Trophoblast cell (in vitro differentiated cells and primary cell): ENCODE measurements around the gene SLC66A3.
A peak's percentile ranks its signal among the peaks of the same experiment; 100 is the strongest.

Experiments used
- DNase-seq, 2 donors: peaks; one replicate each; pipeline ENCODE4 v3.0.0-alpha.2; 2016
- H2AFZ ChIP-seq: 2 replicates; pipeline ENCODE4 v1.6.1; 2013; ENCODE audit warnings: low read length, moderate library complexity, mild to moderate bottlenecking; ENCODE audit not compliant: insufficient read depth, poor library complexity
- H2AK5ac ChIP-seq: 2 replicates; pipeline ENCODE4 v1.6.1; 2013; ENCODE audit warnings: mild to moderate bottlenecking, low read length
- H2BK120ac ChIP-seq: 2 replicates; pipeline ENCODE4 v1.6.1; 2013; ENCODE audit warnings: low read length, mild to moderate bottlenecking, moderate library complexity; ENCODE audit not compliant: insufficient read depth, poor library complexity
- H2BK12ac ChIP-seq: 2 replicates; pipeline ENCODE4 v1.6.1; 2013; ENCODE audit warnings: mild to moderate bottlenecking, low read length, moderate library complexity
- H2BK5ac ChIP-seq: 2 replicates; pipeline ENCODE4 v1.6.1; 2013; ENCODE audit warnings: low read length, low read depth, moderate library complexity, mild to moderate bottlenecking; ENCODE audit not compliant: poor library complexity
- H3K14ac ChIP-seq: 2 replicates; pipeline ENCODE4 v1.6.1; 2013; ENCODE audit warnings: mild to moderate bottlenecking, low read length
- H3K18ac ChIP-seq: 2 replicates; pipeline ENCODE4 v1.6.1; 2013; ENCODE audit warnings: mild to moderate bottlenecking, low read length
- H3K23ac ChIP-seq: 2 replicates; pipeline ENCODE4 v1.6.1; 2013; ENCODE audit warnings: low read length
- H3K27ac ChIP-seq: 2 replicates; pipeline ENCODE4 v1.5.1; 2013; ENCODE audit warnings: low read depth, mild to moderate bottlenecking, inconsistent platforms, low read length, moderate library complexity
- H3K27me3 ChIP-seq: 2 replicates; pipeline ENCODE4 v1.6.1; 2013; ENCODE audit warnings: inconsistent platforms, mild to moderate bottlenecking, low read length, moderate library complexity; ENCODE audit not compliant: insufficient read depth
- H3K36me3 ChIP-seq, 2 experiments: 1 replicate in 1 of 2; 2 replicates in 1 of 2; pipeline ENCODE4 v1.6.1; 2013; ENCODE audit warnings: low read length in 2 of 2, mild to moderate bottlenecking in 2 of 2, moderate library complexity in 1 of 2; ENCODE audit not compliant: insufficient read depth in 2 of 2, control insufficient read depth in 1 of 2
- H3K4ac ChIP-seq: 2 replicates; pipeline ENCODE4 v1.6.1; 2013; ENCODE audit warnings: low read depth, mild to moderate bottlenecking, low read length, moderate library complexity
- H3K4me1 ChIP-seq, 2 experiments: 1 replicate in 1 of 2; 2 replicates in 1 of 2; pipeline ENCODE4 v1.6.1; 2013; ENCODE audit warnings: low read length in 2 of 2, mild to moderate bottlenecking in 2 of 2, moderate library complexity in 1 of 2; ENCODE audit not compliant: insufficient read depth in 2 of 2, control insufficient read depth in 1 of 2
- H3K4me2 ChIP-seq: 2 replicates; pipeline ENCODE4 v1.6.1; 2013; ENCODE audit warnings: inconsistent platforms, mild to moderate bottlenecking, low read length, moderate library complexity
- H3K4me3 ChIP-seq: 2 replicates; pipeline ENCODE4 v1.5.1; 2013; ENCODE audit warnings: mild to moderate bottlenecking, low read depth, low read length, inconsistent platforms
- H3K79me1 ChIP-seq: one replicate; pipeline ENCODE4 v1.6.1; 2013; ENCODE audit warnings: low read length
- H3K79me2 ChIP-seq: 2 replicates; pipeline ENCODE4 v1.6.1; 2013; ENCODE audit warnings: low read length, mild to moderate bottlenecking; ENCODE audit not compliant: control insufficient read depth, insufficient read depth, poor library complexity
- H3K9ac ChIP-seq: 2 replicates; pipeline ENCODE4 v1.6.1; 2013; ENCODE audit warnings: mild to moderate bottlenecking, low read length
- H3K9me3 ChIP-seq: 2 replicates; pipeline ENCODE4 v1.6.1; 2013; ENCODE audit warnings: low read depth, mild to moderate bottlenecking, control low read depth, inconsistent platforms, low read length; ENCODE audit not compliant: insufficient read depth
- H4K12ac ChIP-seq: 2 replicates; pipeline ENCODE4 v1.6.1; 2013; ENCODE audit warnings: low read depth, mild to moderate bottlenecking, low read length, moderate library complexity
- H4K8ac ChIP-seq: 2 replicates; pipeline ENCODE4 v1.6.1; 2013; ENCODE audit warnings: low read depth, mild to moderate bottlenecking, low read length, moderate library complexity
- H4K91ac ChIP-seq: one replicate; pipeline ENCODE4 v1.6.1; 2013; ENCODE audit warnings: low read depth, mild to moderate bottlenecking, low read length, moderate library complexity
- WGBS: extraction: QIAGEN DNeasy Blood & Tissue Kit; methylation state at CpG from one replicate; pipeline ENCODE4 v1.1.7; 2013; ENCODE audit warnings: missing lambda C conversion rate; ENCODE audit not compliant: insufficient read length, insufficient coverage; ENCODE audit errors: extremely low coverage; 5-methylcytosine and 5-hydroxymethylcytosine counted together

SLC66A3 gene

GRCh38 chr2:11128243-11128951, 26.9 kb upstream of the SLC66A3 start:
- no CpG with 5 or more reads among the region's 11 CpGs for WGBS
- no peak overlapping the region for H3K14ac ChIP-seq
- no peak overlapping the region for H3K4me3 ChIP-seq
- H2BK5ac ChIP-seq, result no peak overlapping the region
- H2BK12ac ChIP-seq, result no peak overlapping the region
- H2AK5ac ChIP-seq, result no peak overlapping the region
- H3K79me1 ChIP-seq, result peaks cover 3% of the 10 kb centered on the region
- H3K4me1 ChIP-seq, result peaks cover 2 to 4% of the 10 kb centered on the region in 2 experiments
- peaks cover 1% of the 10 kb centered on the region for H3K79me2 ChIP-seq
- H2AFZ ChIP-seq, result no peak overlapping the region
- no peak overlapping the region for H3K4ac ChIP-seq
- H4K91ac ChIP-seq, result no peak overlapping the region
- DNase-seq, result no peak
- H3K18ac ChIP-seq, result no peak overlapping the region
- no peak overlapping the region for H4K12ac ChIP-seq
- no peaks in the 10 kb centered on the region for H3K9me3 ChIP-seq
- no peak overlapping the region for H3K27ac ChIP-seq
- H4K8ac ChIP-seq, result no peak overlapping the region
- no peak overlapping the region for H3K4me2 ChIP-seq
- H2BK120ac ChIP-seq, result no peak overlapping the region
- no peak overlapping the region for H3K23ac ChIP-seq
- no peaks in the 10 kb centered on the region for H3K27me3 ChIP-seq
- H3K36me3 ChIP-seq, result no peaks in the 10 kb centered on the region
- H3K9ac ChIP-seq, result no peak overlapping the region

GRCh38 chr2:11129598-11130449, 25.4 kb upstream of the SLC66A3 start:
- H2AFZ ChIP-seq, result peak overlapping the region; percentile 82
- peak overlapping the region; percentile 53 for H4K91ac ChIP-seq
- peak overlapping the region; percentile 82 for H4K12ac ChIP-seq
- DNase-seq, result peak; percentile 39 to 56
- peak overlapping the region; percentile 12 for H3K4ac ChIP-seq
- peak overlapping the region; percentile 55 for H3K4me2 ChIP-seq
- no peaks in the 10 kb centered on the region for H3K9me3 ChIP-seq
- no peak overlapping the region for H3K9ac ChIP-seq
- H3K14ac ChIP-seq, result peak overlapping the region; percentile 36
- H3K36me3 ChIP-seq, result no peaks in the 10 kb centered on the region
- no peaks in the 10 kb centered on the region for H3K27me3 ChIP-seq
- peak overlapping the region; percentile 14 for H3K18ac ChIP-seq
- peak overlapping the region; percentile 84 for H4K8ac ChIP-seq
- H2BK120ac ChIP-seq, result peak overlapping the region; percentile 30
- H3K23ac ChIP-seq, result no peak overlapping the region
- H3K4me3 ChIP-seq, result no peak overlapping the region
- no peak overlapping the region for H2BK5ac ChIP-seq
- H2BK12ac ChIP-seq, result no peak overlapping the region
- H2AK5ac ChIP-seq, result no peak overlapping the region
- H3K79me2 ChIP-seq, result peaks cover 1% of the 10 kb centered on the region
- peaks cover 3% of the 10 kb centered on the region for H3K79me1 ChIP-seq
- no peak overlapping the region for H3K27ac ChIP-seq
- peaks cover 2 to 4% of the 10 kb centered on the region in 2 experiments for H3K4me1 ChIP-seq
- WGBS, result no CpG with 5 or more reads among the region's 46 CpGs

DNA sequence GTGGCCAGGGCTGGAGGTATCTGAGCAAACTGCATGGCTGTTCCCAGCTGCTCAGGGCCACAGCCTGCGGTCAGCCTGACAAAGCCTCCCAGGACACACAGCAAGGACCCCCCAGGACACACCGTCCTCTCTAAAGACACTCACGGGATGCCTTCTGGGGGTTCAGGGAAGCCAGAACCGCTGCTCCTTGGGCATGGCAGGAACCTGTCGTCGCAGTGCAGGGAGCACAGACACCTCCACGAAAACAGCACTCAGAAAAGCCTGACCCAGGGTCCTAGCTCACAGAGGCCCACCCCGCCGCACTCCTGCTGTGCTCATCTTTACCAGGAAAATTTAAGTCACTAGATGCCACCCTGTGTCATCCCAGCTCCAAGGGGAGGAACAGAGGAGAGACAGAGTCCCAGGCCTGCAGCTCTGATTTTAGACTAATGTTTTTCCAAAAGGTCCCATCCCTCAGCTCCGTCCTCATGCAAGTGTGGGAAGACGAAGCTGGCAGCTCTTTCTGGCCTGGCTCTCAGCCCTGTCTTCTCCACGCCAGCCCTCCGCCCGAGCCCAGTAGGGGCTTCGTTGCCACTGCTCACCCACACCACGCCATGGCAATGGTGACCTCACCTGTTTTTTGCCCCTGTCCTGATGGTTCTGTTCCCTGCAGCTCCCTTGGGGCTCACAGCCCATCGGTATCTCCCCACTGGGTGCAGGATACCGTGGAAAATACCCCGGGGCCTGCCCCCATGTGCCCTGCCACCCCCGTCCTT, 23.9 kb upstream of the SLC66A3 start:
- Histone ChIP-seq H3K36me3 (no peaks in the 10 kb centered on the region), H3K4me1 (peaks cover 2 to 4% of the 10 kb centered on the region in 2 experiments), H3K9ac (no peak overlapping the region), H4K12ac (no peak overlapping the region), H3K23ac (no peak overlapping the region), H3K27ac (no peak overlapping the region), H3K4me3 (no peak overlapping the region), H2BK12ac (no peak overlapping the region), H3K79me1 (peaks cover 3% of the 10 kb centered on the region), H4K8ac (no peak overlapping the region), H3K4me2 (no peak overlapping the region), H3K18ac (no peak overlapping the region), H3K9me3 (no peaks in the 10 kb centered on the region), H3K14ac (no peak overlapping the region), H2AK5ac (no peak overlapping the region), H2BK120ac (no peak overlapping the region), H2AFZ (no peak overlapping the region), H4K91ac (no peak overlapping the region), H3K79me2 (peaks cover 1% of the 10 kb centered on the region), H2BK5ac (no peak overlapping the region), H3K27me3 (no peaks in the 10 kb centered on the region), H3K4ac (no peak overlapping the region)
- no peak for DNase-seq
- WGBS, result no CpG with 5 or more reads among the region's 20 CpGs

DNA sequence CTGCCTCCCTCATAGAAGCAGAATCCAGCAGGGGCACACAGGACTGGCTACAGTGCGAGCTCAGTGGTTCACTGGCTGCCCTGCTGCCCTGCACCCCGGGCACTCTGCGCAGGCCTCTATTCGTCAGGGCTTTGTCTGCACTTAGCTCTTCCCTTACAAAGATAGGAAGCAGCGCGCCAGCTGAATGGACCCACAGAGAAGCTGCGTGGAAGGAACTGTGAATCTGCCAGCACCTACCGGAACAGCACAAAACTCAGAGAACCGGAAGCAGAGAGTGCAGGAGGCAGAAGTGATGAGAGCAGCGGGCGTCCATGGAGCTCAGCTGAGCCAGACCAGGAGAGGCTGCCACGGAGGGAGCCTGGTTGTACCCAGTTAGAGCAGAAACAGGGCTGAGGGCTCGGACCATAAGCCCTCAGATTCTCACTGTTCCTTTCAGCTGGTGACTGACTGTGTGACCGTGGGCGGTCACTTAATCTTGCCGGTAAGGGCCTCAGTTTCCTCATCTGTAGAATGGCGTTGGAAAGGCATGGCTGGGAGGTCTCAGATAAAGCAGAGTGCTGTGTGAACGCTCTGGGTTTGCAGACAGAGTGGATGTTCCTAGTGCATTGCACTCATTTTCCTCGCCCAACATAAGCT, 23.1 kb upstream of the SLC66A3 start:
- Histone ChIP-seq H3K79me2 (peaks cover 1% of the 10 kb centered on the region), H2BK120ac (no peak overlapping the region), H3K9ac (no peak overlapping the region), H4K8ac (peak overlapping the region; percentile 51), H3K14ac (no peak overlapping the region), H3K36me3 (no peaks in the 10 kb centered on the region), H3K18ac (no peak overlapping the region), H3K9me3 (no peaks in the 10 kb centered on the region), H2AFZ (peak overlapping the region; percentile 28), H3K4me3 (peak overlapping the region; percentile 31), H3K27ac (no peak overlapping the region), H3K4ac (no peak overlapping the region), H4K91ac (no peak overlapping the region), H4K12ac (no peak overlapping the region), H2BK12ac (no peak overlapping the region), H3K27me3 (no peaks in the 10 kb centered on the region), H3K23ac (no peak overlapping the region), H3K79me1 (peaks cover 3% of the 10 kb centered on the region), H2BK5ac (no peak overlapping the region), H3K4me1 (peaks cover 2 to 4% of the 10 kb centered on the region in 2 experiments), H3K4me2 (no peak overlapping the region), H2AK5ac (no peak overlapping the region)
- no CpG with 5 or more reads among the region's 19 CpGs for WGBS
- no peak for DNase-seq
